ENCODE data around the gene RAP1GAP2.

- no peak for TF ChIP-seq SP1 (IDR thresholded peaks at IDR 0.05)
- TF ChIP-seq BHLHE40 (IDR thresholded peaks at IDR 0.05; ENCODE audit: borderline replicate concordance), result no peak
- TF ChIP-seq TARDBP (IDR thresholded peaks at IDR 0.05), result no peak
- TF ChIP-seq HDGF (IDR thresholded peaks at IDR 0.05; ENCODE audit: borderline replicate concordance), result no peak
- no peak for TF ChIP-seq CTBP1 (IDR thresholded peaks at IDR 0.05; ENCODE audit: borderline replicate concordance)
- no peak for TF ChIP-seq ZNF384 (IDR thresholded peaks at IDR 0.05)
- no peak for TF ChIP-seq FOXK2 (IDR thresholded peaks at IDR 0.05)
- no peak for TF ChIP-seq FOXA1 (IDR thresholded peaks at IDR 0.05)
- TF ChIP-seq FOXM1 (IDR thresholded peaks at IDR 0.05; ENCODE audit: borderline replicate concordance), result no peak
- no peak for TF ChIP-seq PKNOX1 (IDR thresholded peaks at IDR 0.05)
- TF ChIP-seq NFRKB (IDR thresholded peaks at IDR 0.05), result no peak
- no peak for TF ChIP-seq ARNT (IDR thresholded peaks at IDR 0.05)
- TF ChIP-seq SUZ12 (IDR thresholded peaks at IDR 0.05), result no peak
Measured at GRCh38 chr17:2996810-2997670, 200.8 kb downstream of the RAP1GAP2 start.

Data from HEK293T (cell line).